ENCODE data around the gene MNT. TPM values are rescaled to one million over a fixed set of nuclear protein-coding genes. Genes with fewer than 3 reads are reported as not detected.

The MNT gene
- polyA plus RNA-seq, 2 of the 4 experiments (the other 2 are of a cell fraction): 4.5 to 25.9 TPM

- Histone ChIP-seq H3K4me1 (peaks cover 15% of the 10 kb centered on the region), H3K4me3 (no peak overlapping the region), H3K27ac (no peak overlapping the region), H3K4me2 (no peak overlapping the region), H3K9me3 (no peaks in the 10 kb centered on the region)
- ChIA-PET POLR2A (interaction anchor here (1.9 kb wide), 1 partner anchor 17 kb away, joined by 11 read pairs; the partner anchor contains the start of genes SGSM2 and TSR1), CTCF (interaction anchor here (1.0 to 13.0 kb wide), 12 partner anchors 11 to 66 kb away, joined by 3 to 216 read pairs (median 14); partner anchors contain the start of genes SGSM2, SMG6, SRR and TSR1)
- 83% methylated on average over 8 of the region's 8 CpGs for WGBS (ENCODE audit: missing lambda C conversion rate)
- TF ChIP-seq ZC3H11A (IDR thresholded peaks at IDR 0.05) (no peak), FOXS1 (CRISPR knock-in tag; IDR thresholded peaks at IDR 0.05) (no peak), E2F6 (IDR thresholded peaks at IDR 0.05; ENCODE audit: borderline replicate concordance, low read depth) (no peak), POLR2AphosphoS2 (conservative IDR thresholded peaks at IDR 0.05; ENCODE audit: low read length) (no peak), HMGXB4 (CRISPR knock-in tag; IDR thresholded peaks at IDR 0.05; ENCODE audit: borderline replicate concordance) (no peak), REST (IDR thresholded peaks at IDR 0.05) (no peak), ZFP36 (IDR thresholded peaks at IDR 0.05; ENCODE audit: borderline replicate concordance, partially characterized antibody) (no peak), ESRRA (IDR thresholded peaks at IDR 0.05; ENCODE audit: borderline replicate concordance, low read length) (no peak), POLR2A (IDR thresholded peaks at IDR 0.05; ENCODE audit: low read length) (no peak), PBX3 (IDR thresholded peaks at IDR 0.05) (no peak), MAFK (IDR thresholded peaks at IDR 0.05; ENCODE audit: partially characterized antibody) (no peak), CTCF (IDR thresholded peaks at IDR 0.05) (no peak), CHD2 (IDR thresholded peaks at IDR 0.05; ENCODE audit: low read length, partially characterized antibody) (no peak), RAD21 (conservative IDR thresholded peaks at IDR 0.05 in 1 of 2, IDR thresholded peaks at IDR 0.05 in 1 of 2) (no peak), FOSL2 (IDR thresholded peaks at IDR 0.05) (no peak), FOSL2 (CRISPR knock-in tag; IDR thresholded peaks at IDR 0.05) (no peak), USF2 (IDR thresholded peaks at IDR 0.05) (no peak), ZSCAN20 (CRISPR knock-in tag; IDR thresholded peaks at IDR 0.05) (no peak), BHLHE40 (IDR thresholded peaks at IDR 0.05; ENCODE audit: low read depth, low read length) (no peak), HEYL (CRISPR knock-in tag; IDR thresholded peaks at IDR 0.05) (no peak), PHF8 (IDR thresholded peaks at IDR 0.05; ENCODE audit: borderline replicate concordance, low read depth) (no peak)
- no peak for FAIRE-seq
- no peak for DNase-seq (ENCODE audit: low read depth in 1 of 2, low spot score in 1 of 2)
- no peak for ATAC-seq
Measured at GRCh38 chr17:2354311-2354710, 46.5 kb downstream of the MNT start.
